GDM1 (cell line): Measurements from ENCODE around the gene KRTAP4-2.
"Not testable (repeated sequence)": the region's sequence is repeated elsewhere in the genome, so short reads cannot be mapped to it uniquely, and the experiment has no call there.

Experiments
- DNase-seq: peaks from one replicate; lab custom pipeline; 2025; lab: John Stamatoyannopoulos, UW

KRTAP4-2 gene

GRCh38 chr17:41160648-41161047, 17.4 kb downstream of the KRTAP4-2 start, which contains the start of gene KRTAP4-4:
TSS of gene KRTAP4-4 (minus strand) at chr17:41160748. CDS start at chr17:41160691, 57 bp downstream.
- DNase-seq = no peak

- not testable (repeated sequence) for DNase-seq
Observed at GRCh38 chr17:41160190-41160589, 17.8 kb downstream of the KRTAP4-2 start.

- DNase-seq = no peak
Observed at GRCh38 chr17:41153856-41154255, 24.2 kb downstream of the KRTAP4-2 start.

- no peak for DNase-seq
Observed at GRCh38 chr17:41151525-41151924, 26.5 kb downstream of the KRTAP4-2 start.

- DNase-seq = no peak
Observed at GRCh38 chr17:41150026-41150425, 28.0 kb downstream of the KRTAP4-2 start.

- no peak for DNase-seq
Observed at GRCh38 chr17:41149652-41149985, 28.4 kb downstream of the KRTAP4-2 start, which contains the start of gene KRTAP4-5. TSS of gene KRTAP4-5 (minus strand) at chr17:41149825. CDS start at chr17:41149767, 58 bp downstream.

GRCh38 chr17:41148971-41149651, 28.9 kb downstream of the KRTAP4-2 start:
- not testable (repeated sequence) for DNase-seq

- no peak for DNase-seq
Observed at GRCh38 chr17:41147531-41148204, 30.4 kb downstream of the KRTAP4-2 start.

GRCh38 chr17:41145261-41145660, 32.8 kb downstream of the KRTAP4-2 start:
- no peak for DNase-seq

GRCh38 chr17:41144846-41145245, 33.2 kb downstream of the KRTAP4-2 start:
- DNase-seq = no peak

GRCh38 chr17:41141361-41141760, 36.7 kb downstream of the KRTAP4-2 start:
- no peak for DNase-seq

GRCh38 chr17:41140360-41141131, 37.5 kb downstream of the KRTAP4-2 start, which contains the start of gene KRTAP4-6:
TSS of gene KRTAP4-6 (minus strand) at chr17:41140544. CDS start at chr17:41140487, 57 bp downstream.
- DNase-seq = no peak

- DNase-seq = not testable (repeated sequence)
Observed at GRCh38 chr17:41139865-41140264, 38.2 kb downstream of the KRTAP4-2 start.

GRCh38 chr17:41133880-41134735, 43.9 kb downstream of the KRTAP4-2 start:
- DNase-seq = no peak

GRCh38 chr17:41131979-41132378, 46.0 kb downstream of the KRTAP4-2 start:
- DNase-seq = no peak
